ENCODE data around the gene RPS24.
"Not testable (repeated sequence)": the region's sequence is repeated elsewhere in the genome, so short reads cannot be mapped to it uniquely, and the experiment has no call there.

The RPS24 gene

DNA sequence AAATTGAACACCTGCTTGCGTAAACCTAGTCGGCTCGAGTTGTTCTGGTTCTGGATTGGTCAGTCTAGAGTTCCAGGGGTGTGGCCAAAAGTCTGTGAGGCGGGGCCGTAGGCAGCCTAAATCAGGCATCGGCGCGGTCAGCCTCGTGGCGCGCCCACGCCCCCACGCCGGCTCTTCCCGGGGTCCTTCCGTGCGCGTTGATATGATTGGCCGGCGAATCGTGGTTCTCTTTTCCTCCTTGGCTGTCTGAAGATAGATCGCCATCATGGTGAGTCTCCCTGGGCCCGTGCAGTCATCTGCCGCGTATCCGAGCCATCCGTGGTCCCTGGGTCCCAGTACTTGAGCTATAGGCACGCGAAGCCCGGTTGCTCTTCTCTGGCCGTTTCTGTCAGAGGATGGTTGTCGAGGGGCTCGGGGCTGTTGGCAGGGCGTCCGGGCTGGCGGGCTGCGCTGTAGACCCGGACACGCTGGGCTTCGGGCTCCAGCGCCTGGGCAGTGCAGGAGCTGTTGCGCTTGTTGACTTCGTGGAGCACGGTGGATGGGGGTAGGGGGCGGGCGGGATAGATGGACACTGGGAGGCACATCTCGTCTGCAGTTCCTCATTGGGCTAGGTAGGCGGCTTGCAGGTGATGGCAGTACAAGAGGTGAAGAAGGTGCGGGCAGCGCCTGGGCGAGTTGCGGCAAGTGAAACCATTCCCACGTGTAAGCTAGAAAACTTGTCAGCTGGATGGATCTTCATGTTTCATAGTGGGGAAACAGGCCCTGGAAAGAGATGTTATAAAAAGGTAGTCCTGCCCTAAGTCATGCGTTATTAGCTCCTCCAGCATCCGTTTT lies at the start of gene RPS24:
Gene RPS24 (plus strand): TSS at position 227 of the 834 bp plus-strand sequence. CDS start 39 bp downstream, at position 266.
- DNase-seq = peak; percentile 84 to 90 (median 88)

DNA sequence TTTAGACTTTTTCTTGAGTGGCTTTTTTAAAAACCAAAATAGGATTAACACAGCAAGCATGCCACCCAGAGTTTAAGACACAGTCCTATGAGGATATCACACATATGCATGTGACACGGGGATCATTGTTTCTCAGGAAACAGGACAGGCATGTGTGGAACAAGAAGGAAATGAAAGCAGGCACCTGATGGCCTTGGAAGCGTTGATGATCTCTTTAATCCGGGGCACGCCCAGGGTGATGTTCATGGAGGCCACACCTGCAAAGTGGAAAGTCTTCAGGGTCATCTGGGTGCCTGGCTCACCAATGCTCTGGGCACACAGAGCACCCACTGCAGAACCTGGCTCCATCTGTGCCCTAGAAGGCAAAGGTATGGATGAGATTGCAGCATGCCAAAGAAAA lies 48.7 kb upstream of the RPS24 start:
- DNase-seq = no peak

DNA sequence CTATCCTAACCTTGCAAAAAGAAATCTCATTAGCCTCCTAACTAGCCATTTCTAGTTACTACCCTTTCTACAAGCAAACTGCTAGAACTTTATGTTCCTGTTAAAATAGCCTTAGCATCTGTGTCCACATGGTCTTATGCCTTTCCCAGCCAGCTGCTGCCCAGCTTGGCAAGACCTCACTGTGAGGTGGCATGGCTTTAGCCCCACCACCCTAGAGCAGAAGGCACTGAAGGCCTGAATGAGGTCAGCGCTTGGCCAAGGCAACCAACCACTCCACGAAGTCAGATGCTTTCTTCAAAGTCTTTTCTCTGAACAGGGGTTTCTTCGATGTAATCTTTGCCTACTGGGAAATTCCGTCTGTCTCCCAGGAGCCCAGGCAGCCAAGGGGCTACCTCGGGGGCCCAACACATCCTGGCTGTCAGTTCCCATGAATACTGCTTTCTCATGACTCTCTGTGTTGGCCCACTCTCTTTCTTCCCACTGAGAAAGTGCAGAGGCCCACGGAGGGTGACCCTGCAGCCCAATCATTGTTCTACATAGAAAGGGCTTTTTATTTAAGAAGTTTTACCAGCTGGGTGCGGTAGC lies 45.9 kb upstream of the RPS24 start:
- no peak for DNase-seq

DNA sequence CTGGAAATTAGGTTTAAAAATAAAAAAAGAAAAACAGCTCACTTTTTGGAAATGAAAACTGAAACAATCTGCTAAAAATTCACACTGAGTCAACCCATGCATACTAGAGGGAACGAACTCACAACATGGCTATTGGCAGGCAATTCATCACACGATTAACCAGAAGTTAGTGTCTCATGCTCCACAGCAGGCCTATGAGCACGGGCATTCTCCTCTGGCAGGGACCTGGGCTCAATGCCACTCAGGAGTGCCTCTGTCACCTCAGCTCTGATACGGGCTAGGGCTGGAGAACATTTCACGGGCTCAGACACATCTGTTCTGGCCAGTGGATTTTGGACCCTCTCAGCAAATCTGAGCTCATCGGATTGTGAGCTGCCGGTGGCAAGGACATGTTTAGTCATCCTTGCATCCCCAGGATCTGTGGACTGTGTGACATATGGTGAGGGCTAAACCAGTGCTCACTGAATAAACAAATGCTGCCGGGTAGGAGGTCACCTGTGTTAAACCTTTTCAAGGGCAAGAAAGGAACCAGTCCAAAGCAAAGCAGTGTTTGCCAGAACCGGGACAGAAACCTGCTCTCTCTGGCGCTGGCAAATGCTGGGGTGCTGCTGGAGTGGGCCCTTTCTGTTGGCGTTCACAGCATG lies 44.5 kb upstream of the RPS24 start:
- no peak for DNase-seq

DNA sequence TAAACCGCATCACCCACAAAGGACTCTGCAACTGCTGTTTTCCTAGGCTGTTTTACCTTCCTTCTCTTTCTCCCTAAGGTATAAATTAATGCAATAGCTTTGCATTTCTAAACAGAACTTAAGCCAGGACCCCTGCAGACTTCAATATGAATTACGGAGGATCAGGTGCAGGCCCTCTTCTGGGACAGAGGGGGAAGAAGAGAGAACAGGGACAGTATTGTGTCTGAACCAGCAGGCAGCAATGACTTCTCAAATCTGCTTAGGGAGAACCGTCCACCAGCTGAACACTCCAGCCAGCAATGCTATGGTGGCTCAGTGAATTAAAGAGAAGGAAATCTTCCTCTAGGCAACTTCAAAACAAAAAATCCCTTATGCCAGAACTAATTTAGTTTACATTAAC lies 40.0 kb upstream of the RPS24 start:
- DNase-seq = no peak

DNA sequence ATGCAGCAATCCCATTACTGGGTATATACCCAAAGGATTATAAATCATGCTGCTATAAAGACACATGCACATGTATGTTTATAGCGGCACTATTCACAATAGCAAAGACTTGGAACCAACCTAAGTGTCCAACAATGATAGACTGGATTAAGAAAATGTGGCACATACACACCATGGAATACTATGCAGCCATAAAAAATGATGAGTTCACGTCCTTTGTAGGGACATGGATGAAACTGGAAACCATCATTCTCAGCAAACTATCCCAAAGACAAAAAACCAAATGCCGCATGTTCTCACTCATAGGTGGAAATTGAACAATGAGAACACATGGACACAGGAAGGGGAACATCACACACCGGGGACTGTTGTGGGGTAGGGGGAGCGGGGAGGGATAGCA lies 34.9 kb upstream of the RPS24 start:
- not testable (repeated sequence) for DNase-seq

GRCh38 chr10:78000206-78000605 lies 33.5 kb upstream of the RPS24 start:
- DNase-seq = no peak

DNA sequence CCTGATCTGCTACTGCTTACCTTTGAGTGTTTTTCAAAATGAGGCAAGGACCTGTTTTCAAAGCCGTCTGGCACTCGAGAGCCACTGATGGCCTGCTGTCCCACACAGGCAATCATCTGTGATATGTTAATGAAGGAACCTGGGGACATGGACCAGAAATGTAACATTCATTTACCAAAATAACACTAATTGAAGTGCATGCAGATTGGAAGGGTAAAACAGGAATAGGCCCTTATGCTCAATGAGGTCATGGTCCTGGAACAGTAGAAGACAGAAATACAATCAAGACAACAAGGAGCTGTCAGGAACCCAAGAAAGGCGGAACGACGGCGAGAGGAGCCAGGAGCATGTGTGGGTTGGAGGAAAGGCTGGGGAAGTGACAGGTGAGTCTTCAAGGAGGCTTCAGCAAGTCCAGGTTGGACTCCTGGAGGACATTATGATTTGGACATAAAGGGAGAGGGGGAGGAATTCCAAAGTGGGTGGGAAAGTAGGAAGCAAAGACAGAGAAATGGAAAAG lies 32.6 kb upstream of the RPS24 start:
- DNase-seq = no peak

DNA sequence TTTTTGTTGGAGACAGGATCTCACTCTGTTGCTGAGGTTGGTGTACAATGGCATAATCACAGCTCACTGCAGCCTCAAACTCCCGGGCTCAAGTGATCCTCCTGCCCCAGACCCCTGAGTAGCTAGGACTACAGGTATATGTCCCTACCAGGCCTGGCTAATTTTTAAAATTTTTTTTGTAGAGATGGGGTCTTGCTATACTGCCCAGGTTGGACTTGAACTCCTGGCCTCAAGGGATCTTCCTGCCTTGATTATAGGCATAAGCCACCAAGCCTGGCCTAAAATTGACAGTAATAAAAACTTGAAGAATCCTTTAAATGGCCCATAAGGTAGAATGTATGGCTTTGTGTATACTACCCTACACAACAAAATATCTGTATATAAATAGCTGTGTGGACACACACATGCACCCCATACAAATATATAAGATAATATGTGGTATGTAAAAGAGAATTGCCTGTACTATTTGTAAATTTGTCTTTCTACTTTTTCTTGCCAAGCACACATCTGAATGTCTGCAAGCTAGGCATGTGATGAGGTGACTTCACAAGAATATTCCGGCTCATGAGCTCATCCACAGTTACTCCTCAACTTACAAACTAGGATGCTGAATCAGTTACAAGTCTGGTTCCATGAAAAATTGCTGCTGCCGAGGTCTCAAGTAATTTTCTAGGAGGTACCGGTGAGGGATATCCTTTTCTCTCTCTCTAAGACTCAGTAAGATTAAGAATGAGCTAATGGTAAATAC lies 30.9 kb upstream of the RPS24 start:
- no peak for DNase-seq

DNA sequence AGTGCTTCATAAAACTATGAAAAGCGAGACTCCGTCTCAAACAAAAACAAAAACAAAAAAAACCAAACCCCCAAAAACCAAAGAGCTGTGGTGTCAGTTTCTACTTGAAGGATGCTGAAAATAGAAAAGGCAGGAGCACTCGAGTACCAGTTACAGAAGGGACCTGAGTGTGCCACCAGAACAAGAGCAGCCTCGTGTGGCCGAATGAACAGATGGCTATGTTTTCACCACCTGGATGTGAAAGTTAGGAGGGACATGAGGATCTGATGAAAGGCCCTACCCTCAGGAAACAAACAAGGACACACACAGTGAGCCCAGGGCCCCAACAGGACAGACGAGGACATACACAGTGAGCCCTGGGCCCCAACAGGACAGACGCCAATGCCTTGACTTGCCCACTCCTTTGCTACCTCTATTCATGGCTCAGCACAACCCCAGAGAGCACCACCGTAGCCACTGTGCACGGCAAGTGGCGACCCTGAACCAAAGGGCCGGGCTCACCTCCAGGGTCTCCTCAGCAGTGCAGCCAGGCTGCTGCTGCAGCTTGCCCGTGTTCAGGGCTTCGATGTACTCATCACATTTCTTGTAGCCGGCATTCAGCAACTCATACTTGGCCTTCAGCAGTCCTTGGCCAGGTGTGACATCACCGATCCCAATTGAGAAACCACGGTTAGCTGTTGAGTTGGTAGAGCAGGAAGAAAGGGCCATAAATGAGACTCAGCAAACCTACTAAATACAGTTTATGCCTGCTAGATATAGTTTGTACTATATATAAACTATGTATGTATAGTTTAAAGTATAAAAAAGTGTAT lies 29.2 kb upstream of the RPS24 start:
- DNase-seq = no peak

DNA sequence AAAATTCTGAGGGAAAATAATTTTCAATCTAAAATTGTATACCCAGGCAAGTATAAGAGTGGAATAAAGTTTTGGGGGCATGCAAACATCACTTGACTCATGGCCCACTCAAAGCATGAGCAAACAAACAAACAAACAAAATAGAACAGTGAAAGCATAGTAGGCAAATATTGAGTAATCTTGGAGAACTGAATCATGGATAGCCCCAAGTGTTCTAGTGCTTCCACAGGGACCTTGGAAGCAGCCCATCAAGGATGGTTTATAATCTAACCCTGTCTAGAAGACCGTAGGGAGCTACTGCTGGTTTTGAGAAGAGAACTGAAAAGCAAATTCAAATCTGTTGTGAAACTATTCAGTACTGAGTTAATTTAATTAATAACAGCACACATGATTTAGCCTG lies 26.5 kb upstream of the RPS24 start:
- no peak for DNase-seq

- DNase-seq = no peak
Observed at GRCh38 chr10:78009662-78010061, 24.0 kb upstream of the RPS24 start.

DNA sequence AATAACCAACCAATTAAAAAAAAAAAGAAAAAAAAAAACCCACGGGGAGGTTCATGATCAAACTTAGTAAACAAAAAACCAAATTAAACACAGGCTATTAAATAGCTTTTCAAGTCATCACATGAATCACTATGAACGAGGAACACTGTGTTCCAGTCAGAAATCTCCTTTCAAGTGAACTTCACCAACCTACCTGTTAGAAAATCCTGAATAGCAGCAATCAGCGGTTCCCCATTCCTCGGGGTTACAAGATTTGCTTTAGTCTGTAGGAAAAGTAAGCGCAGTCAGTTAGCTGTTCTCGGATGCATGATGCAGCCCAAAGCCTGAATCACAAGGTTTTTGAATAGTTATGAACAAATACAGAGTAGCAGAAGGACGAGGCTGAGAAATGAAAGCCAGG lies 23.4 kb upstream of the RPS24 start:
- DNase-seq = no peak

- DNase-seq = no peak
Observed at GRCh38 chr10:78011065-78011464, 22.6 kb upstream of the RPS24 start.

DNA sequence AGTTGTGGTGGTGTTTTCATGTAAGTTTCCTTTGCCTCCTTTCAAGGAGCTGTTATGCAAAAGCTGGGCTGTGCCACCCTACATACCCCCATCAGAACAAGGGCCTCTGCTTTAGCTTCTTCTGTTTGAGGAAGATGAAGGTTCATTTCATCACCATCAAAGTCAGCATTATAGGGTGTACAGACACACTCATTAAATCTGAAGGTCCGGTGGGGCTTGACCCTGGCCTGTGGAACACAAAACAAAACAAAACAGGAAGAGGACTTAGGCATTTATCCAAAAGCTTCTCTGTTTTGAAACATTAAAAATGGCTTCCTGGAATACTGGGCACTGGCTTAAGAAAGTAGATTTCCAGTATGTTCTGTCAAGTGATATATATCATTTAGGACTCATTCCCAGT lies 20.1 kb upstream of the RPS24 start:
- no peak for DNase-seq

- no peak for DNase-seq
Observed at GRCh38 chr10:78015546-78015945, 18.1 kb upstream of the RPS24 start.

DNA sequence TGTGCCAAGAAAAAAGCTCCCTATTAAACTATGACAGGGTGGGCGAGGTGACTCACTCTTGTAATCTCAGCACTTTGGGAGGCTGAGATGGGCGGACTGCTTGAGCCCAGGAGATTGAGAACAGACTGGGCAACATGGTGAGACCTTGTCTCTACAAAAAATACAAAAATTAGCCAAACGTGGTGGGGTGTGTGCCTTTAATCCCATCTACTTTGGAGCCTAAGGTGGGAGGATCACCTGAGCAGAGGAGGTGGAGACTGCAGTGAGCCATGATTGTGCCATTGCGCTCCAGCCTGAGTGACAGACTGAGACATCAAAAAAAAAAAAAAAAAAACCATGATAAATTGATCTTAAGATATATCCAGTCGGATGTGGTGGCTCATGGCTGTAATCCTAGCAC lies 15.8 kb upstream of the RPS24 start:
- DNase-seq = no peak

GRCh38 chr10:78019264-78019663 lies 14.4 kb upstream of the RPS24 start:
- no peak for DNase-seq

GRCh38 chr10:78021201-78021600 lies 12.5 kb upstream of the RPS24 start:
- DNase-seq = no peak

- no peak for DNase-seq
Observed at GRCh38 chr10:78023741-78024140, 9.9 kb upstream of the RPS24 start.

- DNase-seq = no peak
Observed at GRCh38 chr10:78025685-78026364, 7.8 kb upstream of the RPS24 start.
